K562 (cell line): ENCODE results near the gene DPAGT1. TPM values are rescaled to one million over a fixed set of nuclear protein-coding genes. Genes with fewer than 3 reads are reported as not detected.

ENCODE experiments used
- CREM ChIP-seq: IDR thresholded peaks from 2 replicates; pipeline ENCODE4 v1.6.1; 2014; ENCODE audit warnings: antibody characterized with exemption, low read depth
- DMBX1 ChIP-seq: fragments of 250-450 bp; sonication (Bioruptor Pico); IDR thresholded peaks from 2 replicates; pipeline ENCODE4 v1.8.0; 2022; ENCODE audit warnings: inconsistent platforms, mild to moderate bottlenecking, moderate library complexity, borderline replicate concordance
- FOXA1 ChIP-seq: fragments of 450-650 bp; IDR thresholded peaks from 2 replicates; pipeline ENCODE4 v1.6.1; 2016; ENCODE audit warnings: mild to moderate bottlenecking, borderline replicate concordance
- JUNB ChIP-seq: fragments of 450-650 bp; formaldehyde crosslinking; conservative IDR thresholded peaks from 2 replicates; pipeline ENCODE4 v1.4.0; 2020; ENCODE audit warnings: mild to moderate bottlenecking
- L3MBTL2 ChIP-seq: fragments of 450-650 bp; IDR thresholded peaks from 2 replicates; pipeline ENCODE4 v1.6.1; 2016; ENCODE audit warnings: mild to moderate bottlenecking, moderate library complexity
- MITF ChIP-seq: IDR thresholded peaks from 2 replicates; pipeline ENCODE4 v1.6.1; 2014; ENCODE audit warnings: antibody characterized with exemption
- PATZ1 ChIP-seq: fragments of 250-450 bp; sonication (Bioruptor Pico); IDR thresholded peaks from 2 replicates; pipeline ENCODE4 v1.5.0; 2020; ENCODE audit warnings: mild to moderate bottlenecking, borderline replicate concordance
- POLR2G ChIP-seq: fragments of 200-400 bp; formaldehyde crosslinking; IDR thresholded peaks from 2 replicates; pipeline ENCODE4 v1.6.1; 2017; ENCODE audit warnings: low read depth, mild to moderate bottlenecking, antibody characterized with exemption, low read length, moderate library complexity
- RBFOX2 ChIP-seq: fragments of 200-400 bp; formaldehyde crosslinking; IDR thresholded peaks from 2 replicates; pipeline ENCODE4 v1.6.1; 2017; ENCODE audit warnings: low read depth, mild to moderate bottlenecking, low read length, moderate library complexity
- RNF2 ChIP-seq: sonication (generic); IDR thresholded peaks from 2 replicates; pipeline ENCODE4 v1.6.1; 2016
- SRSF3 ChIP-seq: fragments of 200-400 bp; formaldehyde crosslinking; IDR thresholded peaks from 2 replicates; pipeline ENCODE4 v1.6.1; 2016; ENCODE audit warnings: mild to moderate bottlenecking, low read length, moderate library complexity; ENCODE audit not compliant: insufficient read depth
- ZFX ChIP-seq: sonication (generic); formaldehyde crosslinking; IDR thresholded peaks from 2 replicates; pipeline ENCODE4 v1.8.0; 2022; ENCODE audit warnings: mild to moderate bottlenecking, missing genetic modification reagents, moderate library complexity
- ZNF217 ChIP-seq: sonication (generic); formaldehyde crosslinking; IDR thresholded peaks from 2 replicates; pipeline ENCODE4 v1.8.0; 2022; ENCODE audit warnings: mild to moderate bottlenecking, missing genetic modification reagents
- ZNF311 ChIP-seq: fragments of 250-450 bp; sonication (Bioruptor Pico); IDR thresholded peaks from 2 replicates; pipeline ENCODE4 v1.4.0; 2020; ENCODE audit warnings: mild to moderate bottlenecking, moderate library complexity
- polyA plus RNA-seq, 8 experiments: library from polyadenylated mRNA; depleted of rRNA in 4 of 8; stranded (reverse) in 5 of 8; unstranded in 3 of 8; fragments of >200 nt; fragmentation: Nextera tagmentation in 2 of 8; fragmentation: Illumina TruSeq in 1 of 8; extraction: Ambion mirVana in 2 of 8; extraction: Trizol in 1 of 8; gene quantifications; 2 replicates each; pipeline versions ENCODE4 v1.2.1 to v1.2.3, GENCODE V29; 2011 to 2014; ENCODE audit warnings: inconsistent platforms in 1 of 8, missing spikeins in 1 of 8
- total RNA-seq, 7 experiments: library from RNA; depleted of rRNA in 6 of 7; stranded (reverse); fragments of >200 nt in 6 of 7; fragmentation: Illumina TruSeq in 2 of 7; extraction: Trizol in 2 of 7; gene quantifications; 2 replicates each; pipeline versions ENCODE4 v1.2.1 to v1.2.3, GENCODE V29; 2011 to 2021; ENCODE audit warnings: low replicate concordance in 1 of 7
- TF ChIP-seq, protein P1 (sequence below): fragments of 250-450 bp; sonication (Bioruptor Pico); IDR thresholded peaks from 2 replicates; pipeline ENCODE4 v1.9.0; 2021; ENCODE audit warnings: mild to moderate bottlenecking, inconsistent platforms
- TF ChIP-seq, protein P2 (sequence below): sonication (generic); formaldehyde crosslinking; IDR thresholded peaks from 2 replicates; pipeline ENCODE4 v1.8.1; 2023; ENCODE audit warnings: mild to moderate bottlenecking, missing genetic modification reagents
- TF ChIP-seq, protein P3 (sequence below): sonication (generic); IDR thresholded peaks from 2 replicates; pipeline ENCODE4 v1.6.1; 2016

The DPAGT1 gene
- total and polyA plus RNA-seq, 9 of the 15 experiments (the other 6 are each of a cell fraction or from before 2014, with no cell fraction given) = 29.9 to 135 (median 85.0) TPM

GRCh38 chr11:119087747-119088241 lies 13.9 kb downstream of the DPAGT1 start (continued):
- TF ChIP-seq RBFOX2 = peak; percentile 75
- TF ChIP-seq, protein P1, sequence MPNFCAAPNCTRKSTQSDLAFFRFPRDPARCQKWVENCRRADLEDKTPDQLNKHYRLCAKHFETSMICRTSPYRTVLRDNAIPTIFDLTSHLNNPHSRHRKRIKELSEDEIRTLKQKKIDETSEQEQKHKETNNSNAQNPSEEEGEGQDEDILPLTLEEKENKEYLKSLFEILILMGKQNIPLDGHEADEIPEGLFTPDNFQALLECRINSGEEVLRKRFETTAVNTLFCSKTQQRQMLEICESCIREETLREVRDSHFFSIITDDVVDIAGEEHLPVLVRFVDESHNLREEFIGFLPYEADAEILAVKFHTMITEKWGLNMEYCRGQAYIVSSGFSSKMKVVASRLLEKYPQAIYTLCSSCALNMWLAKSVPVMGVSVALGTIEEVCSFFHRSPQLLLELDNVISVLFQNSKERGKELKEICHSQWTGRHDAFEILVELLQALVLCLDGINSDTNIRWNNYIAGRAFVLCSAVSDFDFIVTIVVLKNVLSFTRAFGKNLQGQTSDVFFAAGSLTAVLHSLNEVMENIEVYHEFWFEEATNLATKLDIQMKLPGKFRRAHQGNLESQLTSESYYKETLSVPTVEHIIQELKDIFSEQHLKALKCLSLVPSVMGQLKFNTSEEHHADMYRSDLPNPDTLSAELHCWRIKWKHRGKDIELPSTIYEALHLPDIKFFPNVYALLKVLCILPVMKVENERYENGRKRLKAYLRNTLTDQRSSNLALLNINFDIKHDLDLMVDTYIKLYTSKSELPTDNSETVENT (CRISPR knock-in tag) = peak; percentile 66; the same call in 1 of the 2 replicates
- no peak for TF ChIP-seq PATZ1
- TF ChIP-seq CREM = peak; percentile 87
- peak; percentile 24; the same call in 1 of the 2 replicates for TF ChIP-seq L3MBTL2
- TF ChIP-seq DMBX1 (CRISPR knock-in tag) = peak; percentile 95
- peak; percentile 69; the same call in 1 of the 2 replicates for TF ChIP-seq ZNF311
- TF ChIP-seq ZNF217 = no peak
- TF ChIP-seq MITF = peak; percentile 42; the same call in 1 of the 2 replicates
- TF ChIP-seq, protein P2, sequence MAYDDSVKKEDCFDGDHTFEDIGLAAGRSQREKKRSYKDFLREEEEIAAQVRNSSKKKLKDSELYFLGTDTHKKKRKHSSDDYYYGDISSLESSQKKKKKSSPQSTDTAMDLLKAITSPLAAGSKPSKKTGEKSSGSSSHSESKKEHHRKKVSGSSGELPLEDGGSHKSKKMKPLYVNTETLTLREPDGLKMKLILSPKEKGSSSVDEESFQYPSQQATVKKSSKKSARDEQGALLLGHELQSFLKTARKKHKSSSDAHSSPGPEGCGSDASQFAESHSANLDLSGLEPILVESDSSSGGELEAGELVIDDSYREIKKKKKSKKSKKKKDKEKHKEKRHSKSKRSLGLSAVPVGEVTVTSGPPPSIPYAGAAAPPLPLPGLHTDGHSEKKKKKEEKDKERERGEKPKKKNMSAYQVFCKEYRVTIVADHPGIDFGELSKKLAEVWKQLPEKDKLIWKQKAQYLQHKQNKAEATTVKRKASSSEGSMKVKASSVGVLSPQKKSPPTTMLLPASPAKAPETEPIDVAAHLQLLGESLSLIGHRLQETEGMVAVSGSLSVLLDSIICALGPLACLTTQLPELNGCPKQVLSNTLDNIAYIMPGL (CRISPR knock-in tag) = no peak
- TF ChIP-seq FOXA1 = no peak
- TF ChIP-seq JUNB (CRISPR knock-in tag) = no peak
- TF ChIP-seq, protein P3, sequence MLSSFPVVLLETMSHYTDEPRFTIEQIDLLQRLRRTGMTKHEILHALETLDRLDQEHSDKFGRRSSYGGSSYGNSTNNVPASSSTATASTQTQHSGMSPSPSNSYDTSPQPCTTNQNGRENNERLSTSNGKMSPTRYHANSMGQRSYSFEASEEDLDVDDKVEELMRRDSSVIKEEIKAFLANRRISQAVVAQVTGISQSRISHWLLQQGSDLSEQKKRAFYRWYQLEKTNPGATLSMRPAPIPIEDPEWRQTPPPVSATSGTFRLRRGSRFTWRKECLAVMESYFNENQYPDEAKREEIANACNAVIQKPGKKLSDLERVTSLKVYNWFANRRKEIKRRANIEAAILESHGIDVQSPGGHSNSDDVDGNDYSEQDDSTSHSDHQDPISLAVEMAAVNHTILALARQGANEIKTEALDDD = peak; percentile 53
- TF ChIP-seq SRSF3 = no peak
- peak; percentile 97 for TF ChIP-seq RNF2
- TF ChIP-seq ZFX = peak; percentile 53; the same call in 1 of the 2 replicates
- peak; percentile 76 for TF ChIP-seq POLR2G
